ENCODE measurements around the gene EEFSEC.

The EEFSEC gene

DNA sequence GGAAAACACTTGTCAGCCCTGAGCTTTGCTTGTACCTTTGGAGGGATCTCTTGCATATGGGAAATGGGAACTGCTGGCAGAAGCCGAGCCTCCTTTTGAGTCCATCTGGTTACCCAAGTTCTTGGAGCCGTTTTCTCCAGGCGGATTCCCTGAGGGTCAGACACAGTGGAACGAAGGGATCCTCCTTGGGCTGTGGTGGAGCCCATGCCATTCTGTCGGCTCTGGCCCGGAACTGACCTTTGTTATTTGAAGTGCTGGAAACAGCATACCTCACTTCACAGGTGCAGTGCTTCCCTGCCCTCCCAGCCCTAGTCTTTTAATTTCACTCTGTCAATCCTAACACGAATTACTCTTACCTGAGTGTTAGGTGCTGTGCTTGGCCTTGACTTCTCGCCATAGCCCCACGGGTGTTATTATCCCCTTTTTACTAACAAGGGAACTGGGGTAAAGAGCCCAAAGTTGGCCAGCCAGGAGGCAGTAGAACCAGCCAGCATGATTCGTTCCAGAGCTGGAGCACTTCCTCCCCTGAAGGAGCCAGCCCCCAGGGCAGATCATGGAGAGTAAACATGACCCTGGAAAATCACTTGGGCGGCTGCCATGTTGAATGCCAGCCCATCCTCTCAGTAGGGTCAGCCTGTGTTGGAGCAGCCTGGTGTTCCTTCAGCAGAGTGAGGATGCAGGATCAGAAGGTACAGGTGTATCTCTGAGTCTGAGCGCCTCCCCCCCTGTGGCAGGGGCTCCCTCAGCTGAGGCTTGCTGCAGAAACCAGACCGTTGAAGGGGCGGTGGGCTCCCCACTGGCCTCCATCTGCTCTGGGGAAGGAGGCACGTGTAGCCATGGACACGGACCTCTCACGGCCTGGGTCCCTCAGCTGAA is 170.2 kb downstream of the EEFSEC start:
- no peak for DNase-seq (ENCODE audit: low read depth)
- TF ChIP-seq, protein P1, sequence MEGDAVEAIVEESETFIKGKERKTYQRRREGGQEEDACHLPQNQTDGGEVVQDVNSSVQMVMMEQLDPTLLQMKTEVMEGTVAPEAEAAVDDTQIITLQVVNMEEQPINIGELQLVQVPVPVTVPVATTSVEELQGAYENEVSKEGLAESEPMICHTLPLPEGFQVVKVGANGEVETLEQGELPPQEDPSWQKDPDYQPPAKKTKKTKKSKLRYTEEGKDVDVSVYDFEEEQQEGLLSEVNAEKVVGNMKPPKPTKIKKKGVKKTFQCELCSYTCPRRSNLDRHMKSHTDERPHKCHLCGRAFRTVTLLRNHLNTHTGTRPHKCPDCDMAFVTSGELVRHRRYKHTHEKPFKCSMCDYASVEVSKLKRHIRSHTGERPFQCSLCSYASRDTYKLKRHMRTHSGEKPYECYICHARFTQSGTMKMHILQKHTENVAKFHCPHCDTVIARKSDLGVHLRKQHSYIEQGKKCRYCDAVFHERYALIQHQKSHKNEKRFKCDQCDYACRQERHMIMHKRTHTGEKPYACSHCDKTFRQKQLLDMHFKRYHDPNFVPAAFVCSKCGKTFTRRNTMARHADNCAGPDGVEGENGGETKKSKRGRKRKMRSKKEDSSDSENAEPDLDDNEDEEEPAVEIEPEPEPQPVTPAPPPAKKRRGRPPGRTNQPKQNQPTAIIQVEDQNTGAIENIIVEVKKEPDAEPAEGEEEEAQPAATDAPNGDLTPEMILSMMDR (IDR thresholded peaks at IDR 0.05; ENCODE audit: control insufficient read depth, insufficient read depth, low read depth, low read length, missing control alignments), result no peak
- H3K4me3 ChIP-seq (ENCODE audit: control insufficient read depth, low read depth, low read length), result no peak overlapping the region

DNA sequence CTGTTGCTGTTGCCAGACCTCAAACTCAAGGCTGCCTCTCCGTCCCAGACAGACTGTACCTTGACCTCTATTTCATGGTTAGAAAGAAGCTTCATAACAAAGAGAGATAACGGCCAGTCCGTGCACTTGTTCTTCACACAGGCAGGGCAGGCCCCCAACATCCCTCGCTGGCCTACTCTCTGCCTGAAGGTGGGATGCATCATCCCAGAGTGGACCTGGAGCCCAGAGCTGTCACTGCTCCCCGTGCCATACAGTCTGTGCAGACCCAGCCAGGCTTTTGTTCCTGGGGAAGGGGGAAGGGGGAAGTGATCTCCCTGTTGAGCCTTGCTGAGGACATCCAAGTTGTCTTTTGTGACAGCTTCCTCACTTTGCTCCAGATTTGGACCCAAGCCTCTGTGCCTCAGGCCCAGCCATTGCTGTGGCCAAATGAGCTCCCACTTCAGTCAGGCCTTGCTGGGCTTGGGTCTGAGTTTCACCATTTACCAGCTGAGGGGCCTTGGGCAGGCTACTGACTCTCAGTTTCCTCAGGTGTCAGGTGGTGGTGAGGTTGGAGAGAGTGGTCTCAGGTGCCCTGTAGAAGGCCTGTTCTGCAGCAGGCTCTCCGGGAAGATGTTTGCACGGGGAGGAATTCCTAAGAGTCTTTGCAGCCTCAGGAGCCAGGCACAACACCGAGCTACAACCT is 171.8 kb downstream of the EEFSEC start:
- DNase-seq (ENCODE audit: low read depth), result no peak
- TF ChIP-seq, protein P1 (IDR thresholded peaks at IDR 0.05; ENCODE audit: control insufficient read depth, insufficient read depth, low read depth, low read length, missing control alignments), result no peak
- no peak overlapping the region for H3K4me3 ChIP-seq (ENCODE audit: control insufficient read depth, low read depth, low read length)

DNA sequence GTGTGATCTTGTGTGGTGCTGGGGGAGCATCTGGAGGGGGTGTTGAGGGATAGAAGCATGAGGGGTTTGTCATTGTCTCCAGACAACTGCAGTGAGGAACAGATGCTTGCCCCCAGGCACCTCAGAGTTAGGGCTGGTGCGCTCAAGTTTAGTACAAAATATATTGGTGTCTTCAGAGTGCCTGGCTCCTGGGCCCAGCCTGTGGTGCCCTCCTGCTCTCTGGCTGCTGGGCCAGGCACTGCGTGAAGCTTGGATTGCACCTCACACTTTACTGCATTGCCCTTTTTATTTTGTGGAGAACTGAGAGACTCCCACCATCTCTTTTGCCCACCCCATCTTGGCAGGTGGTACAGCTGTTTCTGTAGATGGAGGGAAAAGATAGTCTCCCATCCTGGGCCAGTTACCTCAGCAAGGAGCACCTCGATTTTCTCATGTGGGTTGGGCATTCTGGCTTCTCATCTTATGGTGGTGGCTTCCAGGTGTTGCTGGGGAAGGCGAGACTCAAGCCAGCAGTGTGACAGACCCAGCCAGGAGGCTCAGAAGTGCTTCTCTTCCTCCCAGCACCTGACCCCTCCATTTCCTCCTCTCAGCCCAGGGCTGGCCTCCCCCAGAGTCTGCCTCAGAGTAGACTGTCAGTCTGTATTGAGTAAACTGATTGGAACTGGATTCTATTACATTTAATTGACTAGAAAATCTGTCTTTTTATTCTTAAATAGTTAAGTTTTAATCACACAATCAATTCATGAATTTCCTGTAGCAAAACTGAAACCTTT is 173.0 kb downstream of the EEFSEC start:
- no peak overlapping the region for H3K4me3 ChIP-seq (ENCODE audit: control insufficient read depth, low read depth, low read length)
- TF ChIP-seq, protein P1 (IDR thresholded peaks at IDR 0.05; ENCODE audit: control insufficient read depth, insufficient read depth, low read depth, low read length, missing control alignments), result no peak
- DNase-seq (ENCODE audit: low read depth), result no peak

DNA sequence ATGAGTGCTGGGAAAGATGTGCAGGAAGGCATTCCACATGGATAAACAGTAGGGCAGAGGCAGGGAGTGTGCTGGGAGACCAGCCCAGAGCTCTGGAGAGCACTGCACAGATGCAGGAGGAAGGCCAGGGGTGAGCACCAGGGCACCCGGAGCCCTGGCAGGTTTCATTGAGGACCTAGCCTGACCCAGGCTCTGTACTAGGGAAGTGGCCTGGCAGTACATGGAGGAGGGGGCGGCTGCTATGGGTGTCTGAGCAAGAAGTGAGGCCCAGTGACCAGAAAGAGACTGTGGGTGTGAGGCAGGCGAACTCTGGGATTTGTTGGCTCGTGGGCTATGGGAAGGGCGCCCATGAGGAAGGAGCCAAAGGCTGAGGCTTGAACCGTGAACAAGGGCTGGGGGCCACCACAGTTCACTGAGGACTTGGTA is 174.3 kb downstream of the EEFSEC start:
- TF ChIP-seq, protein P1 (IDR thresholded peaks at IDR 0.05; ENCODE audit: control insufficient read depth, insufficient read depth, low read depth, low read length, missing control alignments), result no peak
- no peak overlapping the region for H3K4me3 ChIP-seq (ENCODE audit: control insufficient read depth, low read depth, low read length)
- DNase-seq (ENCODE audit: low read depth), result no peak

DNA sequence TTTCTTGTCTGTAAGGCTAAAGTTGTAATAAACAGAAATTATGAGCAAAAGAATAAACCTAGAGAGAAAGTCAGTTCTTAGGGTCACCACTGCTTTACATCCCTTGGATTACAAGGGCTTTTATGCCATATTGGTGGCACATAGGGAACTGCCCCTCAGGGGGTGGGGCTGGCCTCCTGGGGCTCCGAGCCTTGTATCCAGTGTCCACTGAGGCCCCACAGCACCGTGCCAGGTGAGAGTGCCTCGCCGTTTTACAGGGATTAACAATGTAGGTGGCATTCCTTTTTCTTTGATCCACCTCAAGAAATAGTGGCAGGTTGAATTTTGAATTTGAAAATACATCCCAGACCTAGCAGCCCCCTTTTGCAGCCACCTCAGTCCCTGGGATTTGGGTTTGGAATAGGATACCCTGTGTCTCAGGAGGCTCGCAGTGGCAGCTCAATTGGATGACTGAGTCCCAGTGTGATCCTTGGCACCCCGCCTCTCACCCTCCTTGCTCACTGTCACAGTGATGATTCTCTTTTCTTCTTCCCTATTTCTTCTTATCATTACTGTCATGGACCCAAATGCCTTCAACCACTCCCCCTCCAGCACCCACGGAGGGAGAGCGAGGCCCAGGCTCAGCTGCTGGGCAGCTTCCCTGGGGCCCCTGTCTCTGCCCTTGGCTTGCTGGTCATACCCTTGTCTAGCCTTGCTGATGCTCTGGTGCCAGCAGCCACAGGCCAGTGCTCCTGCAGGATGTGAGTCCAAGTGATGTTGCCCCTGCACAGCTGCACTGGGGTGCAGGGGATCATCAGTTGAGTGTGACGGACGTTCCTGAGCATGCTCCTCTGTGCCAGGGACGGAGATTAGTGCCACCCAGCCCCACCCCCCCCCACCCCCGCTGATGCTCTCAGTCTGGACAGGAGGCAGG is 175.5 kb downstream of the EEFSEC start:
- H3K4me3 ChIP-seq (ENCODE audit: control insufficient read depth, low read depth, low read length), result no peak overlapping the region
- no peak for DNase-seq (ENCODE audit: low read depth)
- TF ChIP-seq, protein P1 (IDR thresholded peaks at IDR 0.05; ENCODE audit: control insufficient read depth, insufficient read depth, low read depth, low read length, missing control alignments), result no peak

All from AG09309 (cell line).